ENCODE data around the gene SMPD3.

SMPD3 gene

GRCh38 chr16:68380676-68381362, 67.5 kb downstream of the SMPD3 start:
- Histone ChIP-seq H3K4me1 (ENCODE audit: control insufficient read depth, insufficient read depth, low read length) (peaks cover 23% of the 10 kb centered on the region), H3K27ac (ENCODE audit: low read depth, low read length) (no peak overlapping the region), H3K4me3 (ENCODE audit: low read depth, low read length) (no peak overlapping the region)

GRCh38 chr16:68380348-68380670, 68.0 kb downstream of the SMPD3 start:
- peaks cover 17% of the 10 kb centered on the region for H3K4me1 ChIP-seq (ENCODE audit: control insufficient read depth, insufficient read depth, low read length)
- no peaks in the 10 kb centered on the region for H3K36me3 ChIP-seq (ENCODE audit: control insufficient read depth, insufficient read depth, low read length)
- H3K9ac ChIP-seq (ENCODE audit: low read depth, low read length), result no peak overlapping the region
- H3K4me3 ChIP-seq (ENCODE audit: low read depth, low read length), result no peak overlapping the region
- no peaks in the 10 kb centered on the region for H3K27me3 ChIP-seq (ENCODE audit: control insufficient read depth, insufficient read depth, low read length)
- no peak overlapping the region for H3K27ac ChIP-seq (ENCODE audit: low read depth, low read length)
- H3K9me3 ChIP-seq (ENCODE audit: control insufficient read depth, insufficient read depth, low read length), result no peaks in the 10 kb centered on the region

More at GRCh38 chr16:68380676-68381362, 67.5 kb downstream of the SMPD3 start:
- no peak overlapping the region for H3K9ac ChIP-seq (ENCODE audit: low read depth, low read length)
- no peaks in the 10 kb centered on the region for H3K9me3 ChIP-seq (ENCODE audit: control insufficient read depth, insufficient read depth, low read length)
- H3K36me3 ChIP-seq (ENCODE audit: control insufficient read depth, insufficient read depth, low read length), result no peaks in the 10 kb centered on the region
- H3K27me3 ChIP-seq (ENCODE audit: control insufficient read depth, insufficient read depth, low read length), result no peaks in the 10 kb centered on the region

- Histone ChIP-seq H3K9ac (ENCODE audit: low read depth, low read length) (no peak overlapping the region), H3K9me3 (ENCODE audit: control insufficient read depth, insufficient read depth, low read length) (no peaks in the 10 kb centered on the region), H3K4me1 (ENCODE audit: control insufficient read depth, insufficient read depth, low read length) (peaks cover 11% of the 10 kb centered on the region), H3K27me3 (ENCODE audit: control insufficient read depth, insufficient read depth, low read length) (no peaks in the 10 kb centered on the region), H3K4me3 (ENCODE audit: low read depth, low read length) (no peak overlapping the region), H3K36me3 (ENCODE audit: control insufficient read depth, insufficient read depth, low read length) (no peaks in the 10 kb centered on the region), H3K27ac (ENCODE audit: low read depth, low read length) (no peak overlapping the region)
Observed at GRCh38 chr16:68379472-68380347, 68.6 kb downstream of the SMPD3 start.

GRCh38 chr16:68378436-68379415, 69.6 kb downstream of the SMPD3 start:
- H3K9ac ChIP-seq (ENCODE audit: low read depth, low read length), result no peak overlapping the region
- H3K36me3 ChIP-seq (ENCODE audit: control insufficient read depth, insufficient read depth, low read length), result no peaks in the 10 kb centered on the region
- no peak overlapping the region for H3K4me3 ChIP-seq (ENCODE audit: low read depth, low read length)
- no peaks in the 10 kb centered on the region for H3K9me3 ChIP-seq (ENCODE audit: control insufficient read depth, insufficient read depth, low read length)
- H3K27me3 ChIP-seq (ENCODE audit: control insufficient read depth, insufficient read depth, low read length), result no peaks in the 10 kb centered on the region
- peaks cover 2% of the 10 kb centered on the region; the same call in 1 of the 2 replicates for H3K4me1 ChIP-seq (ENCODE audit: control insufficient read depth, insufficient read depth, low read length)
- H3K27ac ChIP-seq (ENCODE audit: low read depth, low read length), result no peak overlapping the region

GRCh38 chr16:68377667-68378393, 70.5 kb downstream of the SMPD3 start:
- H3K36me3 ChIP-seq (ENCODE audit: control insufficient read depth, insufficient read depth, low read length), result no peaks in the 10 kb centered on the region
- H3K27ac ChIP-seq (ENCODE audit: low read depth, low read length), result no peak overlapping the region
- no peaks in the 10 kb centered on the region for H3K4me1 ChIP-seq (ENCODE audit: control insufficient read depth, insufficient read depth, low read length)
- H3K27me3 ChIP-seq (ENCODE audit: control insufficient read depth, insufficient read depth, low read length), result no peaks in the 10 kb centered on the region
- no peaks in the 10 kb centered on the region for H3K9me3 ChIP-seq (ENCODE audit: control insufficient read depth, insufficient read depth, low read length)
- H3K4me3 ChIP-seq (ENCODE audit: low read depth, low read length), result no peak overlapping the region
- H3K9ac ChIP-seq (ENCODE audit: low read depth, low read length), result no peak overlapping the region

GRCh38 chr16:68377221-68377620, 71.1 kb downstream of the SMPD3 start:
- H3K36me3 ChIP-seq (ENCODE audit: control insufficient read depth, insufficient read depth, low read length), result no peaks in the 10 kb centered on the region
- H3K9me3 ChIP-seq (ENCODE audit: control insufficient read depth, insufficient read depth, low read length), result no peaks in the 10 kb centered on the region
- H3K27ac ChIP-seq (ENCODE audit: low read depth, low read length), result no peak overlapping the region
- H3K4me1 ChIP-seq (ENCODE audit: control insufficient read depth, insufficient read depth, low read length), result no peaks in the 10 kb centered on the region
- H3K4me3 ChIP-seq (ENCODE audit: low read depth, low read length), result no peak overlapping the region
- H3K27me3 ChIP-seq (ENCODE audit: control insufficient read depth, insufficient read depth, low read length), result no peaks in the 10 kb centered on the region
- H3K9ac ChIP-seq (ENCODE audit: low read depth, low read length), result no peak overlapping the region

GRCh38 chr16:68376590-68376989, 71.7 kb downstream of the SMPD3 start:
- Histone ChIP-seq H3K27ac (ENCODE audit: low read depth, low read length) (no peak overlapping the region), H3K9ac (ENCODE audit: low read depth, low read length) (no peak overlapping the region), H3K27me3 (ENCODE audit: control insufficient read depth, insufficient read depth, low read length) (no peaks in the 10 kb centered on the region)

GRCh38 chr16:68375801-68376536, 72.3 kb downstream of the SMPD3 start:
- no peak overlapping the region for H3K27ac ChIP-seq (ENCODE audit: low read depth, low read length)
- no peaks in the 10 kb centered on the region for H3K9me3 ChIP-seq (ENCODE audit: control insufficient read depth, insufficient read depth, low read length)
- H3K27me3 ChIP-seq (ENCODE audit: control insufficient read depth, insufficient read depth, low read length), result no peaks in the 10 kb centered on the region
- no peaks in the 10 kb centered on the region for H3K36me3 ChIP-seq (ENCODE audit: control insufficient read depth, insufficient read depth, low read length)
- no peaks in the 10 kb centered on the region for H3K4me1 ChIP-seq (ENCODE audit: control insufficient read depth, insufficient read depth, low read length)
- no peak overlapping the region for H3K4me3 ChIP-seq (ENCODE audit: low read depth, low read length)
- no peak overlapping the region for H3K9ac ChIP-seq (ENCODE audit: low read depth, low read length)

More at GRCh38 chr16:68376590-68376989, 71.7 kb downstream of the SMPD3 start:
- no peak overlapping the region for H3K4me3 ChIP-seq (ENCODE audit: low read depth, low read length)
- no peaks in the 10 kb centered on the region for H3K36me3 ChIP-seq (ENCODE audit: control insufficient read depth, insufficient read depth, low read length)
- no peaks in the 10 kb centered on the region for H3K9me3 ChIP-seq (ENCODE audit: control insufficient read depth, insufficient read depth, low read length)
- no peaks in the 10 kb centered on the region for H3K4me1 ChIP-seq (ENCODE audit: control insufficient read depth, insufficient read depth, low read length)

- Histone ChIP-seq H3K4me1 (ENCODE audit: control insufficient read depth, insufficient read depth, low read length) (no peaks in the 10 kb centered on the region), H3K9ac (ENCODE audit: low read depth, low read length) (no peak overlapping the region)
Observed at GRCh38 chr16:68374961-68375660, 73.2 kb downstream of the SMPD3 start.

More at GRCh38 chr16:68374961-68375660, 73.2 kb downstream of the SMPD3 start:
- H3K27me3 ChIP-seq (ENCODE audit: control insufficient read depth, insufficient read depth, low read length), result no peaks in the 10 kb centered on the region
- H3K4me3 ChIP-seq (ENCODE audit: low read depth, low read length), result no peak overlapping the region
- no peak overlapping the region for H3K27ac ChIP-seq (ENCODE audit: low read depth, low read length)
- no peaks in the 10 kb centered on the region for H3K9me3 ChIP-seq (ENCODE audit: control insufficient read depth, insufficient read depth, low read length)
- H3K36me3 ChIP-seq (ENCODE audit: control insufficient read depth, insufficient read depth, low read length), result no peaks in the 10 kb centered on the region
